ENCODE data around the gene IGFBP2.

The IGFBP2 gene

DNA sequence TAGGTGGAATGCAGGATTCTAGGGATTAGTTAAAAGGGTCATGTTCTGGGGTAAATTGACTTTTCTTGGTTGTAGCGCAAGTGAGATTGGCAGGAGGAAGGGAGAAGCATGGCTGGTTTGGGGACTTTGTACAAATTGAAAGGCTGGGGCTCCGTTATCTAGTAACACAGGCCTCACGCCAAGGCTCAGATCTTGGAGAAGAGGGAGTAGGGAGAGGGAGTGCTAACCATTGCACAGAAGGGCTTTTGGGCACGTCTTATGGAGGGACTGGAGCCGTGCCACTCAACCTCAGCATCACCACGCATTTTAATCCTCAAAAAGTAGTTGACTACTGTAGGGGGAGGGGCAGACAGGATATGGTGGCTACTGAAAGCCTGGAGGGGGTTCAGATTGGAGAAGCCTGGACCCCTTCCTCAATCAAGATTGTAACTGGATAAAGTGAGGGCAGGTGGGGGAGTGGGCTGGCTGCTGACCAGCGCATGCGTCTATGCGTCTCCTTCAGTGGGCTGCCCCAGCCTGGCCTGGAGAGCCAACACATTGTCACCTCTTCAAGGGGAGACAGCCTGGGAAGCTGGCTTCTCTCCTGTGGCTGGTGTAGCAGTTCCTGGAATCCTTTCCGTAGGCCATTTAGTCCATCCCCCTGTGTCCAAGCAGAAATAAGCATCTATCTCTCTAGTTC lies 47.9 kb downstream of the IGFBP2 start:
- H3K36me3 ChIP-seq (ENCODE audit: insufficient read depth, low read length) = peaks cover 74% of the 10 kb centered on the region
- no peaks in the 10 kb centered on the region for H3K9me3 ChIP-seq (ENCODE audit: low read length)
- H3K27me3 ChIP-seq (ENCODE audit: control insufficient read depth in 1 of 2, insufficient read depth in 2 of 2, low read length in 2 of 2) = no peaks in the 10 kb centered on the region
- H3K27ac ChIP-seq (ENCODE audit: low read depth, low read length) = peak overlapping the region; percentile 70
- H3K4me1 ChIP-seq (ENCODE audit: insufficient read depth, low read length) = peaks cover 67% of the 10 kb centered on the region
- H3K4me3 ChIP-seq (ENCODE audit: low read depth in 1 of 2, low read length in 2 of 2) = no peak overlapping the region
- H3K9ac ChIP-seq (ENCODE audit: low read length) = no peak overlapping the region

DNA sequence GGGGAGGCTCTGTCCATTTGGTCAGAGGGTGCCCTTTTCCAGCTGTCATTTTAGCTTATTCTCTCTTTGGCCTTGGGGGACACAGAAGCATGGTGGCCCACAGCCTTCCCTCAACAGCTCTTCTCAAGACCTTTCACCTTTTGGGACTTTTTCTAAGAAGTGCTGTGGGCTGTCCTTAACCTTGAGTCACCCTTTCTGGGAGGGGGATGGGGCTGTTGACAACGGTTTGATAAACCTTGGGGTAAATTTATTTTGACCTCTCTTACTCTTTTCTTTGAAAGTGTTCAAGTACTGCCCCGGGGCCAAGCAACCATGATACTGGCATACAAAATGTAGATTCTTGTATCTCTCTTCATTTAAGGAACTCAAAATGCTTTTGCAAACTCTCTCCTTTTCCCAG lies 48.5 kb downstream of the IGFBP2 start:
- Histone ChIP-seq H3K27me3 (ENCODE audit: control insufficient read depth in 1 of 2, insufficient read depth in 2 of 2, low read length in 2 of 2) (no peaks in the 10 kb centered on the region), H3K36me3 (ENCODE audit: insufficient read depth, low read length) (peaks cover 74% of the 10 kb centered on the region), H3K9ac (ENCODE audit: low read length) (no peak overlapping the region), H3K4me3 (ENCODE audit: low read depth in 1 of 2, low read length in 2 of 2) (peak overlapping the region in 1 of 2 donors; percentile 26), H3K27ac (ENCODE audit: low read depth, low read length) (peak overlapping the region; percentile 70), H3K9me3 (ENCODE audit: low read length) (no peaks in the 10 kb centered on the region), H3K4me1 (ENCODE audit: insufficient read depth, low read length) (peaks cover 73% of the 10 kb centered on the region)

DNA sequence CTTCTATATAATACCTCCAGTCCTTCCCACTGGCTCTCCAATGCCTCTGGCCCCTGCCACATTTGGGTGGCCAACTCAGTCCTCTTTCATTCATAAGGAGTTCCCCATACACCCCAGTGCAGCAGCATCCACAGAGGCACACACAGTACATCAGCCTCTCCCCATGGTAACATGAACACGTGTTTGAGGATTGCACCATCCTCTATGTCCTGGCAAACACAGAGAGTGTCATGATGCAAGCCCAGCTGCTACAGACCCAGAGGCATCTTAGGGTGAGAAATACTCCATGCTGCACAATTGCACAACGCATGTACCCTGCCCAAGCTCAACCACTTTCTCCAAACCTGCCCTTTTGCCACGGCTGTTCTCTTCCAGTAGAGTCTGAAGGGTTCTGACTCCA lies 50.6 kb downstream of the IGFBP2 start:
- H3K9ac ChIP-seq (ENCODE audit: low read length) = peak overlapping the region; percentile 21
- H3K36me3 ChIP-seq (ENCODE audit: insufficient read depth, low read length) = peaks cover 71% of the 10 kb centered on the region
- H3K4me3 ChIP-seq (ENCODE audit: low read depth in 1 of 2, low read length in 2 of 2) = no peak overlapping the region
- peak overlapping the region; percentile 71 for H3K27ac ChIP-seq (ENCODE audit: low read depth, low read length)
- peaks cover 91% of the 10 kb centered on the region for H3K4me1 ChIP-seq (ENCODE audit: insufficient read depth, low read length)
- no peaks in the 10 kb centered on the region for H3K27me3 ChIP-seq (ENCODE audit: control insufficient read depth in 1 of 2, insufficient read depth in 2 of 2, low read length in 2 of 2)
- H3K9me3 ChIP-seq (ENCODE audit: low read length) = no peaks in the 10 kb centered on the region

DNA sequence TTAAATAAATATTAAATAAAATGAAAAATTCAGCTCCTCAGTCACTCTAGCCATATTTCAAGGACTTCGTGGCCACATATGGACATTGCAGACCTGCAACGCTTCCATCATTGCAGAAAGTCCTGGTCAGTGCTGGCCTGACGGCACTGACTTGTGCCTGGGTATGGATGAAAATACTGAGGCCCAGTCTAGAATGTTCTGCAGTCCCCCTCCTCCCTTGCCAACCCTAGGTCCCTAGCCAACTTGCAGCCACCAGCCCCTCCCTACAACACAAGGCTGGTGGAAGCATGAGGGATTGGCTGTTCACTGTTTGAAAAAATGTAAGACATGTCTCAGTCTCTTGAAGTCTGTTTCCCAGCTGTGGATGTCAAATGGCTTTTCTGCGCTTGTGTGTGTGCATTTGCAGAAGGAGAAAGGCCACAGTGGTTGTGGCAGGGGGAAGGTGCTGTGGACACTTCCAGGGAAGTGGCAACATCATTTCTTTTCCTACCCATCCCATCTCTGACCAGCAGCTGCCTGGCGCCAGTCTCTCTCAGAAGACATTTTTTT lies 52.2 kb downstream of the IGFBP2 start:
- Histone ChIP-seq H3K9me3 (ENCODE audit: low read length) (no peaks in the 10 kb centered on the region), H3K27me3 (ENCODE audit: control insufficient read depth in 1 of 2, insufficient read depth in 2 of 2, low read length in 2 of 2) (no peaks in the 10 kb centered on the region), H3K36me3 (ENCODE audit: insufficient read depth, low read length) (peaks cover 80% of the 10 kb centered on the region), H3K27ac (ENCODE audit: low read depth, low read length) (peak overlapping the region; percentile 32), H3K9ac (ENCODE audit: low read length) (no peak overlapping the region), H3K4me1 (ENCODE audit: insufficient read depth, low read length) (peaks cover 93% of the 10 kb centered on the region), H3K4me3 (ENCODE audit: low read depth in 1 of 2, low read length in 2 of 2) (no peak overlapping the region)

DNA sequence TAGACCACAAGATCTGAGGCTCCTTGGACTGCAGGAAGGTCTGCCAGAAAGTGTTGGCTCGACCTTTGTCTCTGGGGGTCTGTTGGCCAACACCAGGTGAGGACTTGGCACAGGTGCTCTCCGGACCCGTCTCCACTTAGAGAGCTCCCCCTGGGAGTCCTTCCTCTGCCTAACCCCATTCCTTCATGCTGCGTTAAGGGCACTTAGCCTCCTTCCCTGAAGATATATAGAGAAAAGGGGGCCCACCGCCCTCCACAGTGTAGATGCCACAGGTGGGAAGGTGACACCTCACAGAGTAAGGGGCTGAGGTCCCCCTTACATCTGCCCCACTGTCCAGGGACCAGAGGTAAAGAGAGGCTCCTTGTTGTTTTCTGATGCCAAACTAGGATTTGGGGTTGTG lies 53.9 kb downstream of the IGFBP2 start:
- Histone ChIP-seq H3K4me1 (ENCODE audit: insufficient read depth, low read length) (peaks cover 82% of the 10 kb centered on the region), H3K9ac (ENCODE audit: low read length) (no peak overlapping the region), H3K27ac (ENCODE audit: low read depth, low read length) (no peak overlapping the region), H3K4me3 (ENCODE audit: low read depth in 1 of 2, low read length in 2 of 2) (no peak overlapping the region), H3K9me3 (ENCODE audit: low read length) (no peaks in the 10 kb centered on the region), H3K27me3 (ENCODE audit: control insufficient read depth in 1 of 2, insufficient read depth in 2 of 2, low read length in 2 of 2) (no peaks in the 10 kb centered on the region), H3K36me3 (ENCODE audit: insufficient read depth, low read length) (peaks cover 65% of the 10 kb centered on the region)

DNA sequence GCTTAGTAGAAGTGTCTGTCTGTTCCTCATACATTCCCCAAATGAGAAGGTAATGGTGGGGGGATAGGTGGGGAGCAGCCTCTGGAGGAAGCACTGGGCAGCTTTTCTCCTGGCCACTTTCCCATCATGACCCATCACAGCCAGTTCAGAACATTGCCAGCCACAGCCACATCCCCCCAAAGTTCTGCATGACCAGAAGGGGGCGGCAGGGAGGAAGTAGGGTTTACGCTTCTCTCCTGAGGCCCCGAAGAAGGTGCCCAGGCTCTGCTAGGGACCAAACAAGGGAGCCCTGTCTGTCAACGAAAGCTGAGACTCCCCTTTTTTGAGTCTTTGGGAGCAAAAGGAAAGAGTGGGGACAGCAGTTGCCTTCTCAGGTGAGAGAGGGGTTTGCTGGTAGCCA lies 54.4 kb downstream of the IGFBP2 start:
- no peak overlapping the region for H3K4me3 ChIP-seq (ENCODE audit: low read depth in 1 of 2, low read length in 2 of 2)
- H3K36me3 ChIP-seq (ENCODE audit: insufficient read depth, low read length) = peaks cover 64% of the 10 kb centered on the region
- no peaks in the 10 kb centered on the region for H3K9me3 ChIP-seq (ENCODE audit: low read length)
- H3K9ac ChIP-seq (ENCODE audit: low read length) = no peak overlapping the region
- H3K4me1 ChIP-seq (ENCODE audit: insufficient read depth, low read length) = peaks cover 77% of the 10 kb centered on the region
- H3K27ac ChIP-seq (ENCODE audit: low read depth, low read length) = peak overlapping the region; percentile 59
- no peaks in the 10 kb centered on the region for H3K27me3 ChIP-seq (ENCODE audit: control insufficient read depth in 1 of 2, insufficient read depth in 2 of 2, low read length in 2 of 2)

DNA sequence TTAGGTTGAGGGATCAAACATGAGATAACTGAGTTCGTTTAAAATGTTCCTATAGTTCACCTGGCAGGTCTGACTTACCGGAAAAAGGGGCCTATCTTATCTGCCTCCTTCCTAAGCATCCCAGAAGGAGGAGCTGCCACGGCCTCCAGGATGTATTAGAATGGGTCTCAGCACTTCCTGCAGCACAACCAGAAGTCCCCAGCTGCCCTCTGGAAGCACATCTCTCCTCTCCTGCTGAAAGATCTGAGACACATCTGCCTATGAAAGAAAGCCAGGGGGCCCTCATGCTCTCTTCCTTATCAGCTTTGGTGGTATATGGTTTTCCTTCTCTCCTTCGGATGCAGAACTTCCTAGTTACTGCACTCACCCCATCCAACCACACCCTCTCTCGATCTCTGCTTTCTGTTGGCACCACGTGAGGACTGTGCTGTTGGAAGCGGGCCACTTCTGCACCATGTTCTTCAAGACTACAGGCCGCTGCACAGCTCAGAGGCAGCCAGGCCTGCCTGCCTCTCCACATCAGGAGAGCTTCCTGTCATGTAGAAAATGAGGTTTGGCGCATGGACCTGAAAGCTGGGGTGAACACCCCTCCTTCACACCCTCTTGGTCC lies 55.6 kb downstream of the IGFBP2 start:
- Histone ChIP-seq H3K36me3 (ENCODE audit: insufficient read depth, low read length) (peaks cover 55% of the 10 kb centered on the region), H3K9ac (ENCODE audit: low read length) (no peak overlapping the region), H3K27me3 (ENCODE audit: control insufficient read depth in 1 of 2, insufficient read depth in 2 of 2, low read length in 2 of 2) (no peaks in the 10 kb centered on the region), H3K4me3 (ENCODE audit: low read depth in 1 of 2, low read length in 2 of 2) (peak overlapping the region in 1 of 2 donors; percentile 38), H3K9me3 (ENCODE audit: low read length) (no peaks in the 10 kb centered on the region), H3K27ac (ENCODE audit: low read depth, low read length) (peak overlapping the region; percentile 80), H3K4me1 (ENCODE audit: insufficient read depth, low read length) (peaks cover 67% of the 10 kb centered on the region)

DNA sequence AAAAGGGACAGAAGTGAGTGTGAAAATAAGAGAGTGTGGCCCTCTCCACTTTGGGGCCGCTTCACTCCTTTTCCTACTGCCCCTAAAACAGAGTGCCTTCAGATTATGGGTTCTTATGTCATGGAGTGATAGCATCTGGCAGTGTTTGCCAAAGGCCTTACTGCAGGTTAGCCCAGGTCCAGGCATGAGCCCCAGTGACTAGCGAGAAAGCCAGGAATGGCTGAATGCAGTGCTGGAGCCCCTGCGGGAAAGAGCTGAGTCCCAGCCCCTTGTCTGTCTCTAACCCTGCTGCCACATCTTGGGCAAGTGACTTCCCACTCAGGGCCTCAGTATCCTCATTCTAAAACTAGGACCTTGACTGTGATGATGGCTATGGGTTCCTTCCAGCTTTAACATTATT lies 56.2 kb downstream of the IGFBP2 start:
- peak overlapping the region in 1 of 2 donors; percentile 38 for H3K4me3 ChIP-seq (ENCODE audit: low read depth in 1 of 2, low read length in 2 of 2)
- peak overlapping the region; percentile 80 for H3K27ac ChIP-seq (ENCODE audit: low read depth, low read length)
- peaks cover 61% of the 10 kb centered on the region for H3K4me1 ChIP-seq (ENCODE audit: insufficient read depth, low read length)
- H3K27me3 ChIP-seq (ENCODE audit: control insufficient read depth in 1 of 2, insufficient read depth in 2 of 2, low read length in 2 of 2) = peaks cover 0 to 3% of the 10 kb centered on the region in 2 donors
- H3K9me3 ChIP-seq (ENCODE audit: low read length) = no peaks in the 10 kb centered on the region
- no peak overlapping the region for H3K9ac ChIP-seq (ENCODE audit: low read length)
- H3K36me3 ChIP-seq (ENCODE audit: insufficient read depth, low read length) = peaks cover 50% of the 10 kb centered on the region

DNA sequence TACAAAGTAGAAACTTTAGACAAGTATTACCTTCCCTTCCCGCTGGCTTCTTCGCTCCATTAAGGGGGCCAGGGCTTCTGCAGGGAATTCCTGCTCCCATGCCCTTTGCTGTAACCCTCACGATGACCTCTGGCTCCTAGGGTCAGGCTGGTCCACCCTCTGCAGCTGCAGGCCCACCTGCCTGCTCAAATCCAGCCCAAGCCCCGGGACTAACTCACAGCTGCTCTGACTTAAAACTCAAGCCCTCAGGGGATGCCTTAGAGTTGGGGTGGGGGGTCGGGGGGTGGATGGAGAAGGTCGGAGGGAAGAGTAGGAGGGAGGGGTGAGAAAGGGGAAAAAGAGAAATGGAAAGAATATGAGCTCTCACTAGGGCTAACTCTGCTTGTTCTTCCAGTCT lies 57.2 kb downstream of the IGFBP2 start:
- Histone ChIP-seq H3K27ac (ENCODE audit: low read depth, low read length) (peak overlapping the region; percentile 80), H3K36me3 (ENCODE audit: insufficient read depth, low read length) (peaks cover 45% of the 10 kb centered on the region), H3K9ac (ENCODE audit: low read length) (peak overlapping the region; percentile 24), H3K4me1 (ENCODE audit: insufficient read depth, low read length) (peaks cover 53% of the 10 kb centered on the region), H3K4me3 (ENCODE audit: low read depth in 1 of 2, low read length in 2 of 2) (peak overlapping the region in 1 of 2 donors; percentile 38), H3K9me3 (ENCODE audit: low read length) (no peaks in the 10 kb centered on the region), H3K27me3 (ENCODE audit: control insufficient read depth in 1 of 2, insufficient read depth in 2 of 2, low read length in 2 of 2) (peaks cover 0 to 10% of the 10 kb centered on the region in 2 donors)

DNA sequence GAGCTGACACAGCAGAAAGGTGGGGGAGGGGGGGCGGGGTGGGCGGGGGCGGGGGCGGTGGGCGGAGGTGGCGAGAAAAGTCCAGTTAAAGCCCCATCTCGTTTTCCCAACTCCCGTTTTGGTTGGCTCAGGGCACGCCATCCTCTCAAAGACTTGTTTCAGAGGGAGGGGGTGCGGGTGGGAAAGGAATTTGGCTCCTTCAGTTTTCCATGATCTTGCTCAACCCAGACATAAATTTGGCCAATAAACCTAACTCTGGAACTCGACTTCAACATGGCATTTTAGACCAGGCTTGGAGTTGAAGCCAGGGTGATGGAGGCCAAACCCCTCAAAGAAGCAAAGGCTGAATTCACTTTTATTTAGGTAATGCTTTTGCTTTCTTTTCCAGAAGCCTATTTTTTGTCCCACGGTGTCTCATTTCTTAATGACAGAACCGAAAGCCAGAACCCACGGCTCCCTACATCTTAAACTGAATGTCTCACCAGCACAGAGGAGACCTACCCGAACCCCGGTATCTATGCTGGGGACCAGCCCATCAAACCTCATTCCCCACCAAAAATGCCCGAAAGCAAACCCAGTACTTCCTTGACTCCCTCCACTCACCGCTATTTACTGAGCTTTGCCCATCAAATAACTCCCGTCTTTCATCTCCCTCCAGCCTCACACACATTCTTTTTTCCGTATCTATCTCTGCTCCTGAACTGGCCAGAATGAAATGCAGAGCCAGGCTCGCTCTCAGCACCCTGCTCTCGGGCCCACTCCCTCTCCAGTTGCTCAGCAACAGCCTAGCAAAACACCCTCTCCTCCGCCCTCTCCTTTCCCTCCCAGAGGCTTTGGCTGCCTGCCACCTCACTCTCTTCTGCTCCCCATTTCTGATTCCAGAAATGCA lies 57.9 kb downstream of the IGFBP2 start:
- Histone ChIP-seq H3K9ac (ENCODE audit: low read length) (peak overlapping the region; percentile 84), H3K36me3 (ENCODE audit: insufficient read depth, low read length) (peaks cover 38% of the 10 kb centered on the region), H3K4me1 (ENCODE audit: insufficient read depth, low read length) (peaks cover 53% of the 10 kb centered on the region), H3K27ac (ENCODE audit: low read depth, low read length) (peak overlapping the region; percentile 89), H3K27me3 (ENCODE audit: control insufficient read depth in 1 of 2, insufficient read depth in 2 of 2, low read length in 2 of 2) (peaks cover 0 to 10% of the 10 kb centered on the region in 2 donors), H3K9me3 (ENCODE audit: low read length) (no peaks in the 10 kb centered on the region), H3K4me3 (ENCODE audit: low read depth in 1 of 2, low read length in 2 of 2) (peak overlapping the region; percentile 41 to 86)

Data from muscle layer of colon (tissue), 2 donors.